NCI-H2227 (cell line): ENCODE data around the gene NEK10.
"Not testable (repeated sequence)": the region's sequence is repeated elsewhere in the genome, so short reads cannot be mapped to it uniquely, and the experiment has no call there.

Source experiments
- DNase-seq: peaks from one replicate; lab custom pipeline; 2025; ENCODE audit not compliant: unreplicated experiment; lab: John Stamatoyannopoulos, UW

NEK10 gene

DNA sequence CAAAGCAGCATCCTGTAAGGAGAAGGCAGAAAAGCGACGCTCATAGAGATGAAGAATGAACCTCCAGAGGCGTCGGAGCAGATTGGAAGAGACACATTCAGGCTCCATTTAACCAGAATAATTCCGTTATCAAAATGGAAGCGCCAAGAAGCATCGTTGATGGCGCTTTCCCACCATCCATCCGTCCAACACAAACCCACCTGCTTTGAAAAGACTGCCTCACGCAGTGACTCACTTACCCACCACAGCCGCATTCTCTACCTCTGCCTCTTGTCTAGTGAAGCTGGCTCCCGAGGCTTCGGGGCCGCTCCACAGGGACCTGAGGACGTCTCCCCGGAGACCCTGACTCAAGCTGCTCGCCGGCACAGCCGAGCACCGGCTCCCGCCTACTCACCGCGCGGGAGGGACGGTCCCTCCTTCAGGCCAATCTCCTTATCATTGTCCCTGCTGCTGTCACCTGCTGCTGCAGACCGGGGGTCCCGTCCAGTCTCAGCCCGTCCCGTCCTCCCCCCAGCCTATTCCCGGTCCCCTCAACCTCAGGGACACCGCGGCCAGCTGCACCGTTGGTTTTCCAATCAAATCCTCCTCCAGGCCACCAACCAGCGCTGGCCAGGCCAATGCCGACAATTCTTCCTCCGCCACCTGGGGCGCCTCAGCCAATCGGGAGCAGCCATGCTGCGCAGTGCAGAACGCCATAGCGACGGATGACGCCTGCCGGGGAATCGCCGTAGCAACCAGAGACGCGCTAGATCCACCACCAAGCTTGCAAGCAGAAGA, at the start of gene NEK10:
NEK10 (minus strand) TSS at position 553 of the 777 bp plus-strand sequence. CDS start 16,501 bp downstream, outside the sequence.
- DNase-seq, result peak; percentile 90

GRCh38 chr3:27415202-27415601, 46.0 kb upstream of the NEK10 start:
- no peak for DNase-seq

GRCh38 chr3:27392950-27393679, 23.9 kb upstream of the NEK10 start:
- DNase-seq, result no peak

DNA sequence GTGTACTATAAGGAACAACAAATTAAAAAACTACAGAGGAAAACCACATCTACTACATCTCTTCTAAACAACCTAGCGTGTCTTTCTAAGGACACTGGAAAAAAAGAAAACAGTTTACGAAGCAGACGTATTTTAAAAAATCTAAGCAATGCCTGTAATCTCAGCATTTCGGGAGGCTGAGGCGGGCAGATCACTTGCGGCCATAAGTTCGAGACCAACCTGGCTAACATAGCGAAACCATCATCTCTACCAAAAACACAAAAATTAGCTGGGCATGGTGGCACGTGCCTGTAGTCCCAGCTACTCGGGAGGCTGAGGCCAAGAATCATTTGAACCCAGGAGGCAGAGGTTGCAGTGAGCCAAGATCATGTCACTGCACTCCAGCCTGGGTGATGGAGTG, 23.2 kb upstream of the NEK10 start:
- DNase-seq, result not testable (repeated sequence)

DNA sequence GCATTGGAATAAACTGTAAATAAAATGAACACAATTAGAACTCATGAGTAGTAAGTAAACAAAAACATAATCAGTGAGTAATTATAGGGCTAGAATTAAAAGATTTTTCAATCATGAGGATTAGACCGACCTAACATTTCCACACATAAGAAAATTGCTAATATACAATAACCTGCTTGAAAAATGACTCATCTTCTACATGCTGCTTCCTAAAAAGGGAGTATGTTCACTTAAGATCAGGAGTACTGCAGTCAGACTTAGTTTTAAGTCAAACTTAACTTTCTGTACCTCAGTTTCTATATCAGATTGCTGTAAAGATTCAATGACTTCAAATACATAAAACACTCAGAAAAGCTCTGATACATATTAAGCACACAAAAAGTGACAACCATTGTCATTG, 22.6 kb upstream of the NEK10 start:
- no peak for DNase-seq

- DNase-seq, result no peak
Observed at GRCh38 chr3:27387625-27388024, 18.4 kb upstream of the NEK10 start.

- DNase-seq, result no peak
Observed at GRCh38 chr3:27385504-27385903, 16.3 kb upstream of the NEK10 start.

GRCh38 chr3:27384191-27384590, 15.0 kb upstream of the NEK10 start:
- DNase-seq, result no peak

- no peak for DNase-seq
Observed at GRCh38 chr3:27380433-27381357, 11.5 kb upstream of the NEK10 start.

GRCh38 chr3:27378331-27378730, 9.1 kb upstream of the NEK10 start:
- no peak for DNase-seq

DNA sequence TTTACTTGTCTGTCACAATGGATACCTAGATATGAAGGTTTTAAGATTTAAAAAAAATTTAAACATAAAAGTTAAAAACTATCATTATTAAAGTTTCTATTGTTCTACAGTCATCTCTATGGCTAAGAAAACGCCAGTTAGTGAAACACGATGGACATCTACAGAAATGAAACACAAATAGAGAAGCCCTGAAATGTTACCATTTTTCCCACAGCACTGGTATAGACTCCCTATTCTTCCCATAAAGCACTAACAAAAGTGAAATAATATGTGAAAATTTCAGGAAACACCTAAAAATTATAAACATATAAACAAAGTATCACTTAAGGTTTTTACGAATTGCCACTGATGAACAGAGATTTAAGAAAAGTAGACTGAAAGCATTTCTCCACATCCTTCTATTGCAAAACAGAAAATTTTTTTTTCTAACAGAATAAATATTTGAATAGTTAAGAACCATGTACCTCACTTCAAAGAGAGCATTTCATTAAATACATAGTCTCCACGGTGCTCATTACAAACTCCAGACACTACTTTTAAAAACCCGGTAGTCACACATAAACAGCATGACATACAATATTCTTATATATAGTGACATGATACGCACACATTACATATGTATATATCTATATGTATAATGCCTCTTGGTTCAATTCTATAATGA, 7.1 kb upstream of the NEK10 start:
- DNase-seq, result no peak

GRCh38 chr3:27366062-27366591, 3.1 kb downstream of the NEK10 start:
- DNase-seq, result no peak

- DNase-seq, result peak; percentile 0
Observed at GRCh38 chr3:27360113-27361078, 8.8 kb downstream of the NEK10 start.

DNA sequence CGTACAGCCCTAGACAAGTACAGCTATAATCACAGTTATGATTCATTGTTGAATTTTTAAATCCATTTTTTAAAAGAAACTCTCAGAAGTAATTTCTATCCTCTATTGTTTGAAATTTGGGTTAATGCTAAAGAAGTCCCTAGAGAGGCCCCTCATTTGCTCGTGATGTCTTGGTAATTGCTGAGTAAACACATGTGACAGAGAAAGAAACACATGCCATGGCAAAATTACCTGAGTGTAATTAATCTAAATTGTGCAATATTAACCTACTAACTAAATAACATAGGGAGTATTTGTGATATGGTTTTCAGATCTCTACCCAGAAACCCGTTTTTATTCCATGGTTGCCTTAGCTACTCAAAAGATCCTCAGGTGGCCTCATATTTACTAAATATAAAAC, 10.8 kb downstream of the NEK10 start:
- no peak for DNase-seq

GRCh38 chr3:27357665-27358258, 11.4 kb downstream of the NEK10 start:
- peak; percentile 23 for DNase-seq

DNA sequence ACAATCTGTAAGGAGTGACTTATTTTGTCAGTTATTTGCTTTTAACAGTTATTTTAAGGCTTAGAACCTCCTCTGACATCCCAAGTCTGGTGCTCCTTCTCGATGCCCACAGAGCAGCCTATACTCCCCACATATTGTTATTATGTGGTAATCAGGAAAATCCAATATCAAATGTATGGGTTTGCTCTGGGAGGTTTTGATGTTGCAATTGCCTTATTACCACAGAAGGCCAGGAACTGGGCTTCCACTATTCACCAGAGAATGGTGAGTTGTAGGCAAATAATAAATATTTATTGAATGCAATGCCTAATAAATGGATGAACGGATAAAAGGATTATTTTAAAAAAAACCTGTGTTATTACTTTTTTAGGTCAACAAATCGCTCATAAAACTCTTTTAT, 12.2 kb downstream of the NEK10 start:
- no peak for DNase-seq

DNA sequence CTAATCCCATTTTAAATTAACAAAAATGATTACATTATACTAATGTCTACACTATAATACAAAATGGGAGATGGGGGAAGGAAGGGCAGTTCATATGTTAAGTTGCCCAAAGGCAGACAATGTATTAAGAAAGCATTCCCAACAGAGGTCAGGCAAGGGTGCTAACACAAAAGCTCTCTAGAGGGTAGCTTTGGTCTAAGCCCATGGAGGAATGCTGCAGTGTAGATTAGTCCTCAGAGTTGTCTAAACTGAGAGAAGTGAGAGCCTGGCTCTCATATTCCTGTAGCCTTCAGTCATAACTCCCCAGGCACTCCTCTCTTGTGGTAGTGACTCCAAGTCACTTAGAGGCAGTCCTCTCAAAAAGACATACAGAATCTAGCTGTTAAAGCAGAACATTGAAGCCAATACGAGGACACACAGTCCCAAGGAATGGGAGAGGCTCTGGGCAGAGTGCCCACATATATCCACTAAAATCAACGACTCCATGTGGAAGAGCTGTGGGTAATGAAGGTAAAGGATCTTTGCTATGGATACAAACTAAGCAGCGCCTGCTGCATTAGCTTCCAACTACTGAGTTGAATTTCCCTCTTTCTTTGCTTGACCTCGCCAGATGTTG, 14.5 kb downstream of the NEK10 start:
- no peak for DNase-seq

DNA sequence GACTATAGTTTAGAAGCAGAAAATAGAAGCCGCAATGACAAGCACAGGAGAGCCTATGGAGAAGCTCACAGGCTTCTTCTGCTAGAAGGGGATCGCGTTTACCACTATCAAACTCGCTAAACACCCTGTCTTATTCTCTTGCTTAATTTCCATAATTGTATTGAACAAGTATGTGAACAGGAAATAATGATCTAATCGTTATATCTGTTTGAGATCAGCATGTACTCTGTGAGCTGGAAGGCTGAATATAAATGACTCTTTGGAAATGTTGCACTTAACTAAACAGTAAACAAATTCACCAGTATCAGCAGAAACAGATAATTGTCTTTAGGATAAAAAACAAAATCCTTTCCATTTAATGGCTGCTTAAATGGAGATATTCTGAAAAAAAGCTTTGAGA, 15.0 kb downstream of the NEK10 start:
- DNase-seq, result no peak

DNA sequence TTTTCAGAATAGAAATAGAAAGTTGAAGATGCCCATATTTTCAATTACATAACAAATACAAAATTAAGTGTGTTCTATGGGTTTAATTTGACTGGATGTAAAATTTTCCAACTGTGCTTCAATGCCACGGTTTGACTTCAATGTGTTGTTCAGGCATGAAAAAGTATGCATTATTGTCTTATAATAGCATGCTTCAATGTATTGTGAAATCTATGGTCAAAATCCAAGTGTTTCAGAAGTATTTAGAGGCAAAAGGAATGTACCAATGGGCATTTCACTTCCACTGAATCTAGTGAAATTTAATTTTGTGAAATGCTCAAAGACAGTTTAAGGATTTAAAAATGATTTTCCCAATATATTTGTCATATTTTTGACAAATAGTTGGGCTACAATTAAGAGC, 16.0 kb downstream of the NEK10 start:
- DNase-seq, result no peak
